Panc1 (cell line): ENCODE data around the gene BICD2. TPM values are rescaled to one million over a fixed set of nuclear protein-coding genes. Genes with fewer than 3 reads are reported as not detected.
A peak's percentile ranks its signal among the peaks of the same experiment; 100 is the strongest.
"Not testable (repeated sequence)": the region's sequence is repeated elsewhere in the genome, so short reads cannot be mapped to it uniquely, and the experiment has no call there.

ENCODE experiments used
- ATAC-seq: fragments of 200-7000 bp; cut with Tn5 transposase; 2 replicates; pipeline ENCODE4 v1.9.1; 2020; ENCODE audit warnings: mild to moderate bottlenecking, moderate library complexity
- Bru-seq: library from RNA; stranded (reverse); fragments of 400-500 nt; gene quantifications from one replicate; lab custom pipeline; 2021; lab: Mats Ljungman, UMichigan
- BruChase-seq, 2 experiments: library from RNA; stranded (reverse); fragments of 400-500 nt; gene quantifications; one replicate each; lab custom pipeline; 2021; lab: Mats Ljungman, UMichigan
- BruUV-seq: library from RNA; stranded (reverse); fragments of 400-500 nt; replicated peaks from 2 replicates; lab custom pipeline; 2021; lab: Mats Ljungman, UMichigan
- CTCF ChIA-PET: fragments of 300-600 bp; sonication (Branson Sonifier 250); formaldehyde crosslinking; loops from one replicate; lab custom pipeline; 2022; ENCODE audit warnings: antibody characterized with exemption; lab: Charles Lee
- POLR2A ChIA-PET: fragments of 300-600 bp; sonication (Branson Sonifier 250); formaldehyde crosslinking; loops from one replicate; lab custom pipeline; 2022; ENCODE audit warnings: antibody characterized with exemption; lab: Charles Lee
- DNase-seq: peaks from one replicate; pipeline ENCODE4 v3.0.0-alpha.2; 2010; ENCODE audit warnings: low read depth, low spot score
- H3K27ac ChIP-seq: 2 replicates; pipeline ENCODE4 v1.5.1; 2011; ENCODE audit warnings: mild to moderate bottlenecking, low read length, inconsistent platforms
- H3K27me3 ChIP-seq: fragments of 200-500 bp; sonication (Bioruptor generic); 2 replicates; pipeline ENCODE4 v1.6.0; 2014; ENCODE audit warnings: low read length, inconsistent platforms; ENCODE audit not compliant: control insufficient read depth, insufficient read depth
- H3K36me3 ChIP-seq: fragments of 200-500 bp; sonication (Bioruptor generic); 2 replicates; pipeline ENCODE4 v1.5.1; 2014; ENCODE audit warnings: inconsistent platforms, mild to moderate bottlenecking, low read length, moderate library complexity; ENCODE audit not compliant: control insufficient read depth, insufficient read depth
- H3K4me1 ChIP-seq: 2 replicates; pipeline ENCODE4 v1.5.1; 2011; ENCODE audit warnings: inconsistent platforms, mild to moderate bottlenecking, low read length, moderate library complexity; ENCODE audit not compliant: control insufficient read depth, insufficient read depth
- H3K4me3 ChIP-seq, 2 experiments: 2 replicates each; pipeline ENCODE4 v1.5.1; 2011 to 2012; ENCODE audit warnings: low read depth in 2 of 2, low read length in 2 of 2, mild to moderate bottlenecking in 2 of 2, inconsistent platforms in 1 of 2, moderate library complexity in 1 of 2
- H3K9me3 ChIP-seq: fragments of 200-500 bp; sonication (Bioruptor generic); 2 replicates; pipeline ENCODE4 v1.5.1; 2014; ENCODE audit warnings: low read depth, mild to moderate bottlenecking, inconsistent platforms, low read length, moderate library complexity; ENCODE audit not compliant: control insufficient read depth, insufficient read depth
- CTCF ChIP-seq: fragments of 450-650 bp; IDR thresholded peaks from 2 replicates; pipeline ENCODE4 v1.5.1; 2017; ENCODE audit warnings: mild to moderate bottlenecking
- POLR2AphosphoS5 ChIP-seq: IDR thresholded peaks from 2 replicates; pipeline ENCODE4 v1.6.1; 2012; ENCODE audit warnings: mild to moderate bottlenecking, low read depth, low read length, moderate library complexity
- REST ChIP-seq, 2 experiments: IDR thresholded peaks; 2 replicates each; pipeline ENCODE4 v1.6.1; 2011 to 2012; ENCODE audit warnings: low read depth in 2 of 2, control low read depth in 1 of 2, low read length in 1 of 2, mild to moderate bottlenecking in 1 of 2, moderate library complexity in 1 of 2; ENCODE audit not compliant: insufficient read depth in 1 of 2
- SIN3A ChIP-seq: IDR thresholded peaks from 2 replicates; pipeline ENCODE4 v1.6.1; 2012; ENCODE audit warnings: low read depth, mild to moderate bottlenecking, low read length, moderate library complexity, borderline replicate concordance; ENCODE audit not compliant: insufficient read depth
- TCF7L2 ChIP-seq: IDR thresholded peaks from 2 replicates; pipeline ENCODE4 v1.6.1; 2011; ENCODE audit warnings: mild to moderate bottlenecking, low read depth, low read length, inconsistent platforms
- in situ Hi-C: cut with HindIII; loops from 2 replicates; pipeline ENCODE4 v1.10.0; 2016; ENCODE audit warnings: low sequenced_read_pairs, low pct_unique_long_range_greater_than_20kb
- intact Hi-C: fragments of 100-400 bp; cut with micrococcal nuclease; formaldehyde crosslinking; loops from one replicate; pipeline ENCODE4 v1.10.0; 2022; ENCODE audit not compliant: unreplicated experiment
- long read RNA-seq: library from polyadenylated mRNA; unstranded; transcript quantifications from one replicate; pipeline ENCODE4 v2.0.0, GENCODE V29; 2021; ENCODE audit not compliant: unreplicated experiment
- polyA plus RNA-seq: library from polyadenylated mRNA; unstranded; fragments of >200 nt; gene quantifications from one replicate; pipeline ENCODE4 v1.2.1, GENCODE V29; 2012; ENCODE audit warnings: missing spikeins; ENCODE audit not compliant: insufficient read length
- total RNA-seq: library from RNA; stranded (reverse); gene quantifications from one replicate; pipeline ENCODE4 v1.2.1, GENCODE V29; 2021; ENCODE audit not compliant: unreplicated experiment

BICD2 gene
- 17.3 TPM for total RNA-seq
- polyA plus RNA-seq = 20.0 TPM
- percentile 54 among the genes with signal in this experiment for Bru-seq, nascent RNA
- percentile 61 among the genes with signal in this experiment for BruChase-seq, experiment 1, labeled RNA remaining after a 2-hour chase
- BruChase-seq, experiment 2, labeled RNA remaining after a 6-hour chase = percentile 66 among the genes with signal in this experiment
- long read RNA-seq, full-length matches to known transcripts = 49 of 81 reads
- long read RNA-seq, partial matches to known transcripts = 11 of 81 reads
- long read RNA-seq, other reads (novel, unspliced or antisense) = 21 of 81 reads

- Histone ChIP-seq H3K4me3 (peak within 1 kb of the TSS; percentile 73 to 78), H3K4me1 (peaks cover 7% of the 10 kb centered on the region; the same call in 1 of the 2 replicates), H3K9me3 (no peaks in the 10 kb centered on the region), H3K27me3 (no peaks in the 10 kb centered on the region), H3K27ac (peak within 1 kb of the TSS; percentile 79), H3K36me3 (no peaks in the 10 kb centered on the region)
- no TSS peak for BruUV-seq
- DNase-seq = no peak
- CTCF ChIA-PET = interaction anchor here (0.6 kb wide), 1 partner anchor 18 kb away, joined by 3 read pairs; no protein-coding TSS in a partner anchor
- ATAC-seq = no peak
- intact Hi-C loops (loop anchor here (2.0 kb wide), 1 partner anchor 26 kb away; no protein-coding TSS in a partner anchor), in situ Hi-C loops (no loop called here)
- POLR2A ChIA-PET = no interaction called here
- TF ChIP-seq CTCF (no peak), SIN3A (no peak), REST (IDR thresholded peaks at IDR 0.05; ENCODE audit: insufficient read depth in 1 of 2, low read depth in 2 of 2, low read length in 1 of 2) (no peak), POLR2AphosphoS5 (no peak), TCF7L2 (no peak)
Measured at GRCh38 chr9:92764381-92764987, at the start of gene BICD2. Gene BICD2 (minus strand): TSS chr9:92764833. CDS start chr9:92764744, 89 bp downstream.

GRCh38 chr9:92809629-92810326 is 45.1 kb upstream of the BICD2 start:
- POLR2A ChIA-PET = not testable (repeated sequence)

More at GRCh38 chr9:92809629-92810326, 45.1 kb upstream of the BICD2 start:
- H3K27me3 ChIP-seq = peaks cover 17% of the 10 kb centered on the region
- in situ Hi-C loops, H3K4me1 ChIP-seq, ATAC-seq, DNase-seq, intact Hi-C loops, H3K9me3 ChIP-seq, BruUV-seq, CTCF ChIA-PET, H3K4me3 ChIP-seq, H3K27ac ChIP-seq, H3K36me3 ChIP-seq: not testable (repeated sequence)
